ENCODE results near the gene P2RY11. TPM values are rescaled to one million over a fixed set of nuclear protein-coding genes. Genes with fewer than 3 reads are reported as not detected.

Gene P2RY11
- total RNA-seq, 4 donors from 2014 or later, result 2.4 to 16.8 (median 5.7) TPM; not detected in 1

DNA sequence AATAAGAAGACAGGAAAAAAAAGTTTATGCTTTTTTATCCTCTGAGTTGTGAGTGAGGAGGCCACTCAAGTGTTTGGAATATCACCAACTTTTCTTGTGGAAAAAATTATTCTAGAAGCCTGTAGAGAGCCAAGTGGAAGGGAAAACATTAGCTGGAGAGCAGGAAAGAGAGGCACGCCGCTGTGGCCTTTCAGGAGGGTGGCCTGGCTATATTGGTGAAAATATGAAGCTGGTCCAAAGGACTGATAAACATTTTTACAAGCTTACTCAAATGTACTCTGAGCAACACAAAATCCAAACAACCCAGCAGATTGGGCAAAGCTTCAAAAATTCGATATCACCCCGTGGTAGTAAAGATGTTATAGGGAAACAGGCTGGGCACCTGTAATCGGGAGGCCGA is 10.6 kb downstream of the P2RY11 start:
- TF ChIP-seq CTCF (IDR thresholded peaks at IDR 0.05; ENCODE audit: low read depth), result no peak

- no peak for TF ChIP-seq CTCF (IDR thresholded peaks at IDR 0.05; ENCODE audit: low read depth)
Observed at GRCh38 chr19:10124429-10124828, 12.9 kb downstream of the P2RY11 start.

DNA sequence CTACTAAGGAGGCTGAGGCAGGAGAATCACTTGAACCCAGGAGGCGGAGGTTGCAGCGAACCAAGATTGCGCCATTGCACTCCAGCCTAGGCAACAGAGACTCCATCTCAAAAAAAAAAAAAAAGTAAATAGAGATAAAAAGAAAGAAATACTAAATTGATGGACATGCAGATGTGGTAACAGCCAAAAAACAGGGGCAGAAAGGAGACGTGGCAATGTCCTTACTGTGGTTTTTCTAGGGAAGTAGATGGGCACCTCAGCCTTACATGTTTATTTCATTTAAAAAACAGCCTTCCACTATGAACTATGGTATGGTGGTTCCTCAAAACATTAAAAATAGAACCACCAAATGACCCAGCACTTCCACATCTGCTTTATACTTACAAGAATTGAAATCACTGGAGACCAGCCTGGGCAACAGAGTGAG is 14.7 kb downstream of the P2RY11 start:
- no peak for TF ChIP-seq CTCF (IDR thresholded peaks at IDR 0.05; ENCODE audit: low read depth)

- TF ChIP-seq CTCF (IDR thresholded peaks at IDR 0.05; ENCODE audit: low read depth), result no peak
Observed at GRCh38 chr19:10132905-10133304, 21.4 kb downstream of the P2RY11 start.

DNA sequence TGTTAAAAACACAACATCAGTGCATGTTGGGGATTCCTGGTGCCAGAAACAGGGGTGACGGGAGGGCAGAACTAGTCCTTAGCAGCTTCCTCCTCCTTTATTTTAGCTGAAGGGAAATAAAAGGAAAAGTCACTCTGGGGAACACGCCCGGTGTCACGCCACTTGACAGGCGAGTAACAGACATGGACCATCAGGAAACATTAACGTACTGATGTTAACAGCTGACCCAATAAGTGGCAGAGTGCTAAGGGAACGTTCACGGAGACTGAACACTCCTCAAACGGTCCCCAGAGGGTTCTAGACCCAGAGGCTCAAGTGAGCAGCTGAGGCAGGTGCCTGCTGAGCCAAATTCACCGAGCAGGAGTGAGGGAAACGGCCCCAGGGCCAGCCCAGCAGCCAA is 22.1 kb downstream of the P2RY11 start:
- TF ChIP-seq CTCF (IDR thresholded peaks at IDR 0.05; ENCODE audit: low read depth), result no peak

- TF ChIP-seq CTCF (IDR thresholded peaks at IDR 0.05; ENCODE audit: low read depth), result no peak
Observed at GRCh38 chr19:10134040-10134439, 22.5 kb downstream of the P2RY11 start.

- no peak for TF ChIP-seq CTCF (IDR thresholded peaks at IDR 0.05; ENCODE audit: low read depth)
Observed at GRCh38 chr19:10135551-10136334, 24.2 kb downstream of the P2RY11 start.
